Memory B cell (primary cell): Measurements from ENCODE around the gene FOXE3.
"Not testable (repeated sequence)": the region's sequence is repeated elsewhere in the genome, so short reads cannot be mapped to it uniquely, and the experiment has no call there.

Experiments
- ATAC-seq: fragments of 150-1000 bp; cut with Tn5 transposase; 2 replicates; pipeline ENCODE4 v1.10.0; 2021; ENCODE audit warnings: low read depth, mild to moderate bottlenecking, moderate library complexity
- DNase-seq, 2 donors: peaks; one replicate each; pipeline ENCODE4 v3.0.0; 2022; ENCODE audit warnings: low spot score in 2 of 2
- H3K27ac Mint-ChIP-seq: one replicate; pipeline ENCODE4 v1.8.0; 2022; ENCODE audit warnings: mild to moderate bottlenecking, moderate library complexity, mixed read lengths
- H3K27me3 Mint-ChIP-seq: one replicate; pipeline ENCODE4 v1.8.0; 2022; ENCODE audit warnings: mixed read lengths
- H3K36me3 Mint-ChIP-seq: one replicate; pipeline ENCODE4 v1.8.0; 2022; ENCODE audit warnings: mild to moderate bottlenecking, mixed read lengths
- H3K4me1 Mint-ChIP-seq: one replicate; pipeline ENCODE4 v1.8.0; 2022; ENCODE audit warnings: mixed read lengths
- H3K4me3 Mint-ChIP-seq: one replicate; pipeline ENCODE4 v1.8.0; 2022; ENCODE audit warnings: mild to moderate bottlenecking, moderate library complexity, mixed read lengths
- H3K9me3 Mint-ChIP-seq: one replicate; pipeline ENCODE4 v1.8.0; 2022; ENCODE audit warnings: mixed read lengths

FOXE3 gene

DNA sequence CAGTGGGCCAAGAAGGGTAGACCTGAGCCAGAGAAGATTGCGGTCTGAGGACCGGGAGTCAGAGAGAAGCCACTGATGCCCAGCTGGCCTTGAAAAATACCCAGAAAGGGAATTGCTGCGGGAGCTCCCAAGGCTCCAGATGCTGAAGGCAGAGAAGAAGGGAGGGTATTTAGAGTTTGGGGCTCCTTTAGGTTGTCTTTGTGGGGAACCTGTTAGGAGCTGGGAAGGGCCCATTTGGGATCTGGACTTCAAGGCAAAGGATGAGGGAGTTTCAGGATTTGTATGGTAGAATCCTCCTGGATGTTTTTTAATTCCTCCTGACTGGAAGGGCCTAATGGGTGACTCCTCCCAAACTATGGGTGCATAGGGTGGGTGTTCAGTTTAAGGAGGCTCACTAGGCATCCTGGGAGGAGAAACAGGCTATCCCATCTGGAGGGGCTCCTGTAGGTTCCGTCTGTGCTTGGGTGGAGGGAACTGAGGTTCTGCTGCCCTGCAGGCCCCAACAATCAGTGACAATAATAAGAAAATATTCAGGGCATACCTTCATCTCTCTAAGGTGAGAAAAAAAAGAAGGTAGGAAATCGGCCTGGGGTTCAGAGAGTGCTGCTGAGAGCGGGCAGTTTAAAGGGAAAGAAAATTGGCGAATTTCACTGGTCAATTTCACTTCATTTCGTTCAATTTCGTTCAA, 26.9 kb downstream of the FOXE3 start:
- H3K9me3 Mint-ChIP-seq, result no peaks in the 10 kb centered on the region
- no peaks in the 10 kb centered on the region for H3K4me1 Mint-ChIP-seq
- no peak overlapping the region for H3K27ac Mint-ChIP-seq
- H3K4me3 Mint-ChIP-seq, result no peak overlapping the region
- DNase-seq (no peak), ATAC-seq (no peak)
- H3K36me3 Mint-ChIP-seq, result no peaks in the 10 kb centered on the region
- H3K27me3 Mint-ChIP-seq, result peaks cover 13% of the 10 kb centered on the region

DNA sequence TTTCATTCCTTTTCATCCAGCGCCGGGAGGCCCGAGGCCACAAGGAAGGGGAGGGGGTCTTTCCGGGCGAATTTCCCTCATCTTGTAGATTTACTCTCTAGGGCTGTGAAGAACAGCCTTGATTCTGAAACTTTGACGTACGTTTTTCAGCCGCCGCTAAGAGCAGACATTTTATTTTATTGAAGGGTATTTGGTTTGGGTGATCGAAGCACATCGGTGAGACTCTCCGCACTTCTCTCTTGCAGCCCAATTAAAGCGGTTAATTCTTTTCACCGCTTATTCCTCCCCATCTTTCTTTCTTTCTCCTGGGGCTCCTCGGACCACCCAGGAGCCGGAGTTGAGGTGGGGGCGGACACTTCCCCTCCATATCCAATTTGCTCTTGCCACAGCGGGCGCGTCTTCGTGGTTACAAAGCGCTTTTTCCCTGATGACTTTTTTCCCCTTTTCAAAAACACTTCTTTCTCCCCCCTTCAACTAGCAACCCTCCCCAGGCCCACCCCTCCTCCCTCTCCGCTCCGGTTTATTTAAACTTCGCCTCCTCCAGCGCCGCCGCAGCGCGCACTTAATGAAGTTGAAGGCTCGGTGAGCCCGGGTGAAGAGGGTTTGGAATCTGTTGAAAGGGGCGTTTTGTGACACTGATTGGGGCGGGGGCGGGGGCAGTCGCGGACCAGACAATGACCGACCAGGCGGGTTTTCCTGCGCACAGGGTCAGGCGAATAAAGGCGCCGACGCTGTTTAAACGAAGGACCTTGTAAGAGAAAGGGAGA, 27.6 kb downstream of the FOXE3 start:
- DNase-seq (no peak), ATAC-seq (no peak)
- H3K4me3 Mint-ChIP-seq, result no peak overlapping the region
- H3K36me3 Mint-ChIP-seq, result no peaks in the 10 kb centered on the region
- peak overlapping the region; percentile 51 for H3K27ac Mint-ChIP-seq
- H3K9me3 Mint-ChIP-seq, result no peaks in the 10 kb centered on the region
- H3K4me1 Mint-ChIP-seq, result no peaks in the 10 kb centered on the region
- H3K27me3 Mint-ChIP-seq, result peaks cover 13% of the 10 kb centered on the region

DNA sequence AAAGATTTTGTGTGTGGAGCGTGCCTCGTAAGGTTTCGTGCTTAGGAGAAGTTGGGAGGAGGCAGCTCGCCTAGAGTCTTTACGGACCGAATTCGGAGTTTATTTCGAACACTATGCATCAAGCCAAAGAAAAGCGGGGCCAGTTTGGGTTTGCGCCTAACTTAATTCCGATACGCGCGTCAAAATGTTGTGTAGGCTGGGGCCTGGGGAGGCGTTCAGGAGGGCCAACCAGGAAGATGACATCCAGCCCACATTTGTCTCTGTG, 28.1 kb downstream of the FOXE3 start:
- Mint-ChIP-seq H3K4me1 (no peaks in the 10 kb centered on the region), H3K4me3 (no peak overlapping the region), H3K36me3 (no peaks in the 10 kb centered on the region), H3K9me3 (no peaks in the 10 kb centered on the region), H3K27me3 (peaks cover 13% of the 10 kb centered on the region), H3K27ac (peak overlapping the region; percentile 51)
- ATAC-seq (no peak), DNase-seq (no peak)

DNA sequence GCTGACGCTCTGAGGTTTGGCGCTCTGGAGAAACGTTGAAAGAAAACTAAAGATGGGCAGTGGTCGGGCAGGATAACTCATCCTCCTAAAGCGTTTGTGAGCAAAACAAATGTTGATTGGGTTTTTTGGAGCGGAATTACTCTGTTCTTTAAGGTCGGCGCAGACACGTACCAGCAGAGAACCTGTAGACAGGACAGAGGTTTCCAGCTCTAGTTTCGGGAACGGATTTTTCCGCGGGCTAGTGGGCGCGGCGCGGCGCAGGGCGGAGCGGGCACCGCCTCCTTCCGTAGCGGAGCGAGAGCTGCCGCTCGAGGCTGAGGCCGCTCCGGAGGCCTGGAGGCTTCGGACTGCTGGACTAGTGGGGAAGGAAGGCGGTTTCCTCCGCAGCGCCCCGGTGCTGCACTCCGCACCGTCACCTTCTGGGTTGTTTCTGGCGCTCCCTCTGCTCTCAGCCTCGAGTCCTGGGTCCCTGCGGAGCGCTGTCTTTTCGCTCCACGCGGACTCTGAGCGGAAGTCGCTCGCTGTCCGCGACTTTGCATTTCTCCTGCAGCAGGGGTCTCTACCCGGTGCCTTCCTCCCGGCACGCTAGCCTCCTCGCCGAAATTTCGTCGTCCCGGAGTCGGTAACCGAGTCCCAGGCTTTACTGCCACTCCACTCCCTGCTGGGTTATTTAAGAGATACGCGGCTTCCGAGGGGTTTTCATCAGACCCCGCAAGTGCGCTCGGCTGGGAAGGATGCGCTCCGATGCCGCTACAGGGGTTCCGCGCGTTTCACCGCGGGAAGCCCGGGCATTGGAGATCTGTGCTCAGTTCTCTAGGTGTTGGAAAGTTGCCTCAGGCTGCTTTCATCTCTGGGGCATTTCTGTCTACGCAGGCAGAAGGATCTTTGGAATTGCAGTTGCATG, 28.7 kb downstream of the FOXE3 start:
- DNase-seq (no peak), ATAC-seq (no peak)
- no peaks in the 10 kb centered on the region for H3K4me1 Mint-ChIP-seq

DNA sequence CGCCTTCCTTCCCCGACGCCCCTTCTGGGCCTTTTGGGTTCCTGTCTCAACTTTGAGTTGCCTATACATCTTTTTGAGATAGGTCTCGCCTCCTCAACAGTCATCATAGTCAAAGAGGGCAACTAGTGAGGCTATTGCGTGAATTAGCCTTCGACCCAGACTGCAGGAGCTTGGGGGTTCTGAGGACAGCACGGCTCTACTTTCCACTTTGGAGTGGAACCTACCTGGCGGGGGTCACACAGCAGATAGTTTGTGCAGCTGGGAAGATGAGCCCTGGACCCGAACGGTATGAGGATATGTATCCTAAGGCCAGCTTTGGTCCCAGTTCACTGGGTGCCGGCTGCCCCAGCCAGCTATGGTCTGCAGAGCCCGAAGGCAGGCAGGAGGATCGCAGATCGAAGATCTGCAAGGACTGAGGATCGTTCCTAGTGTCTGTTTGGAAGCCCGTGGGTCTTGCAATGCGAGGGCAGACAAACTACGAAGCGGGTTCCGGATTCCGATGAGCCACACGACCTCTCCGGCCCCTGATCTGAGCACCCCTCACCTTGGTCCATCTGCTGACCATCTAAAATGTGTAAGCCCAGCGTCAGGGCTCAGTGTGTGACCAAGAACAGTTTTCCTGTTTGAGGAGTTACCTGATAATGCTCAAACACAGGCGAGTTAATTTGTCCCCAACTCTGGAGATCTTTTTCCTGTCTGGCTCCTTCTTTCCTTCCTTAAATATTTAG, 29.9 kb downstream of the FOXE3 start:
- Mint-ChIP-seq H3K4me1 (no peaks in the 10 kb centered on the region), H3K27ac (no peak overlapping the region), H3K27me3 (peaks cover 18% of the 10 kb centered on the region), H3K4me3 (no peak overlapping the region), H3K9me3 (no peaks in the 10 kb centered on the region), H3K36me3 (no peaks in the 10 kb centered on the region)
- DNase-seq, result no peak
- no peak for ATAC-seq

More for the DNA sequence above, 28.7 kb downstream of the FOXE3 start:
- H3K36me3 Mint-ChIP-seq, result no peaks in the 10 kb centered on the region
- H3K27ac Mint-ChIP-seq, result peak overlapping the region; percentile 51
- no peaks in the 10 kb centered on the region for H3K9me3 Mint-ChIP-seq
- peak overlapping the region; percentile 18 for H3K4me3 Mint-ChIP-seq
- peaks cover 13% of the 10 kb centered on the region for H3K27me3 Mint-ChIP-seq

DNA sequence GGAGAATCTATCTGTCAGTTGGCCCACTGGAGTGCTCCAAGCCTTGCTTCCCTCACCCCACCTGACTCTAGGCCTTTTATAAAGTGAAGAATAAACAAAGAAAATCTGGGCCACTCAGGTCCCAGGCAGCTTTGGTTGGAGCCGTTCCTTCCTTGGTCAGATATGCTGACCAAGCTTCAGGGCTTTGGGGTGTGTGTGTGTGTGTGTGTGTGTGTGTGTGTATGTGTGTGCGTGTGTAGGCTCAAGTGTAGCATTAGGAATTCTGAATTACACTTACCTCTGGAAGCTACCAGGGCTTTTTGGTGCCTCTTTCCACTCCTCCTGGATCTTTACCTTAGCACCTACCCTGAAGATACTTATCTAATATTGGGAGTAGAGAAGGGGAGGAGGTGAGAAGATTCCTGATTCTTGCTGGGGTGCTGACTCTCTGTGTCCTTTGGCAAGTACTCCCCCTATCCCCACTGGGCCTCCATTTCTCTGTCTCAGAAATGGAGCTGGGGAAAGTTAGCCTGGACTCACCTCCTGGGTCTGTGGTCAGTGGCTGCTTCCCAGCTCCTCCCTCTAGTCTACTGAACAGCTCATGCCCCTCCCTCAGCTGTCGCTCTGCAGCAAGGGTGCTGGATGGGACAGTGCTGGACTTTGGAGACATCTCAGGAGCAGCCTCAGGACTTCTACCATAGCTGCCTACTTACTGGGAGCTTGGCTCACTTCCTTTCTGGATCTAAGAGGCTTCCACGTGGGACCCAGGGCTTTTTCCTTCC, 32.6 kb downstream of the FOXE3 start:
- H3K27ac Mint-ChIP-seq, result no peak overlapping the region
- no peak overlapping the region for H3K4me3 Mint-ChIP-seq
- DNase-seq, result no peak
- no peaks in the 10 kb centered on the region for H3K9me3 Mint-ChIP-seq
- no peak for ATAC-seq
- H3K4me1 Mint-ChIP-seq, result no peaks in the 10 kb centered on the region
- H3K27me3 Mint-ChIP-seq, result peaks cover 26% of the 10 kb centered on the region
- H3K36me3 Mint-ChIP-seq, result no peaks in the 10 kb centered on the region

DNA sequence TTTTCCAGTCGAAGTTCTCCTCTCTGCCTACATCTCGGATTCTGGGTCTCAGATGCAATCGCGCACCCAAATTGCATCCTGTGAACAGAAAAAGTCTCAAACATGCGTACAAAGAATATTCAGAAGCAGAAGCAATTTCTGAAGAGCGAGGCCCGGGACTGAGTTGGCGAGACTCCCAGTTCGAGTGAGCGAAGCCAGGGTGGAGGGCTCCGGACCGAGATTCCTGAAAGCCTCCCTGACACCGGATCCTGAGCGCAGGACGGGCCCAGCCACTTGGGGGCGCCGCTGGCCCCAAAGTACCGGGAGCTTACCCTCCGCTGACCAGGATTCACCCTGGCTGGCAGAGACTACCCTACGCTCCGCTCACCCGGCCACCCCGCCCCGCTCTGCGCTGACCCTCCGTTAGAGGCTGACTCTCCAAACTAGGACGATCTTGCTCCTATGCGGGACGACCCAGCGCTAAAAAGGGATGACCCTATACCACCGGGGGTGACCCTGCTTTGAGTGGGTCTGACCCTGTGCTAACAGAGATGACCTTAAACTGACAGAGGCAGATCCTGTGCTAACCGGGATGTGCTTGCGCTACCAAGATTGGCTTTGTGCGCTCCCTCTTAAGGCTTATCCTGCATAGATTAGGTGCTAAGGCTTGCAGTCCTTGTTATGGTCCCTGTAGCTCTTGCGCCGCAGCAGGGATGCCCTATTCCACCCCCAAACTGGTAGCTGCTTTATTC, 33.9 kb downstream of the FOXE3 start:
- Mint-ChIP-seq H3K27ac (no peak overlapping the region), H3K27me3 (peaks cover 22% of the 10 kb centered on the region), H3K36me3 (no peaks in the 10 kb centered on the region), H3K9me3 (no peaks in the 10 kb centered on the region), H3K4me3 (no peak overlapping the region), H3K4me1 (no peaks in the 10 kb centered on the region)
- ATAC-seq (no peak), DNase-seq (no peak)

DNA sequence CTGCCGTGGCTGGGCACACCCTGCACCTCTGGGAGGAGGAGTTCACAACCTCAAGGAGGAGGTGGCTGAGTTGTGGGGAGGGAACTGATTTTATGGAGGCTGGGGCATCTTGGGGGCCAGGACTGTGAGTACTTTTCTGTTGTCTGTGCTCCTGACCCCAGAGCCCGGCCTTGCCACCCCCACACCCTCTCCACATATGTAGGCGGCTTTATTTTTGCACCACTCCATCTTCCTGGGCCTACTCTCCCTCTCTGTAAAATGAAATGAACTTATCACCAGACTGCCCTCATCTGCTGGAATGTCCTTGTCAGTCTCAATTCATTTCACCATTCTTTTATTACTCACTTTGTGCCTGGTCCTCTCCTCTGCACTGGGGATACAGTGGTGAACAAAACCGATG, 34.5 kb downstream of the FOXE3 start:
- Mint-ChIP-seq H3K9me3 (no peaks in the 10 kb centered on the region), H3K36me3 (no peaks in the 10 kb centered on the region), H3K4me1 (no peaks in the 10 kb centered on the region), H3K27me3 (peaks cover 26% of the 10 kb centered on the region), H3K27ac (no peak overlapping the region), H3K4me3 (no peak overlapping the region)
- no peak for ATAC-seq
- DNase-seq, result no peak

DNA sequence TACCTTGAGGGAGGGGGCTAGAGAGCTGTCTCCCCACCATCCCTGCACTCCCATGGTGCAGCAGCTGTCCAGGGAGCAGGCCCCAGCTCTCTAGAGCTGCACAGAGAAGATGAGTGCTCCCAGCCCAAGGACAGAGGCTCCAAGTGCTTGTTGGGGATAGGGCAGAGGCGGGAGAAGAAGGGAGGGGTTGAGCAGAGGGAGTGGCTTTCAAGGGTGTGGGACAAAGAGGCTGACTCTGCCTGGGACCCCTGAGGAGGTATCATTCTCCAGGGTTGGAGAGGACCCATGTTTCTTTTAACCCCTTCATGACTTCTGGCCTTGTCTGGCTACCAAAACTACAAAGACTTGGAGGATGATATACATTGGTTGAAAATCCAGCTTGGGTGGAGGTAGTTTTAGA, 36.3 kb downstream of the FOXE3 start:
- H3K9me3 Mint-ChIP-seq, result peaks cover 1% of the 10 kb centered on the region
- no peak overlapping the region for H3K27ac Mint-ChIP-seq
- H3K36me3 Mint-ChIP-seq, result no peaks in the 10 kb centered on the region
- DNase-seq (no peak), ATAC-seq (no peak)
- H3K4me1 Mint-ChIP-seq, result no peaks in the 10 kb centered on the region
- H3K4me3 Mint-ChIP-seq, result no peak overlapping the region
- H3K27me3 Mint-ChIP-seq, result peaks cover 18% of the 10 kb centered on the region

DNA sequence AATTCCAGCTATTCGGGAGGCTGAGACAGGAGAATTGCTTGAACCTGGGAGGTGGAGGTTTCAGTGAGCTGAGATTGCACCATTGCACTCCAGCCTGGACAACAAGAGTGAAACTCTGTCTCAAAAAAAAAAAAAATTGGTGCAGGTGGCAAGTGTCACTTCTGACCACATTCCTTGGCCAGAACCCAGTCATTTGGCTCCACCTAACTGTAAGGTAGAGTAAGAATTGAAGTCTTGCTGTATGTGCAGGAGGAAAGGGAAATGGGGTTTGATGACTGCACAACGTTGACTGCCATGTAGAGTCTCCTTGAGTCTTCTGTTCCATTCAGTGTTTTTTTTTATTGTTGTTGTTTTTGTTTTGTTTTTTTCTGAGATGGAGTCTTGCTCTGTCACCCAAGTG, 37.8 kb downstream of the FOXE3 start:
- peaks cover 27% of the 10 kb centered on the region for H3K27me3 Mint-ChIP-seq
- not testable (repeated sequence) for H3K9me3 Mint-ChIP-seq, H3K27ac Mint-ChIP-seq

DNA sequence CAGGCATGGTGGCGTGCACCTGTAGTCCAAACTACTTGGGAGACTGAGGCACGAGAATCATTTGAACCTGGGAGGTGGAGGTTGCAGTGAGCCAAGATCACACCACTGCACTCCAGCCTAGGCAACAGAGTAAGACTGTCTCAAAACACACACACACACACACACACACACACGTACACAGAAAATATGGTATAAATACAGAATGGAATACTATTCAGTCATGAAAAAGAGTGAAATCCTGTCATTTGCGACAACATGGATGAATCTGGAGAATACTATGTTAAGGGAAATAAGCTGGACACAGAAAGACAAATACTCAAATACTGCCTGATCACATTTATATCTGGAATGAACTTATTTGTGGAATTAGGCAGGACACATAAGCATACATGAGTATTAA, 40.2 kb downstream of the FOXE3 start:
- no peaks in the 10 kb centered on the region for H3K36me3 Mint-ChIP-seq
- ATAC-seq (no peak), DNase-seq (no peak)
- peaks cover 3% of the 10 kb centered on the region for H3K4me1 Mint-ChIP-seq
- H3K27me3 Mint-ChIP-seq, result peaks cover 31% of the 10 kb centered on the region
- no peak overlapping the region for H3K27ac Mint-ChIP-seq
- H3K4me3 Mint-ChIP-seq, result no peak overlapping the region
- H3K9me3 Mint-ChIP-seq, result peaks cover 1% of the 10 kb centered on the region

More for the DNA sequence above, 37.8 kb downstream of the FOXE3 start:
- H3K36me3 Mint-ChIP-seq, ATAC-seq, H3K4me1 Mint-ChIP-seq, H3K4me3 Mint-ChIP-seq, DNase-seq: not testable (repeated sequence)

DNA sequence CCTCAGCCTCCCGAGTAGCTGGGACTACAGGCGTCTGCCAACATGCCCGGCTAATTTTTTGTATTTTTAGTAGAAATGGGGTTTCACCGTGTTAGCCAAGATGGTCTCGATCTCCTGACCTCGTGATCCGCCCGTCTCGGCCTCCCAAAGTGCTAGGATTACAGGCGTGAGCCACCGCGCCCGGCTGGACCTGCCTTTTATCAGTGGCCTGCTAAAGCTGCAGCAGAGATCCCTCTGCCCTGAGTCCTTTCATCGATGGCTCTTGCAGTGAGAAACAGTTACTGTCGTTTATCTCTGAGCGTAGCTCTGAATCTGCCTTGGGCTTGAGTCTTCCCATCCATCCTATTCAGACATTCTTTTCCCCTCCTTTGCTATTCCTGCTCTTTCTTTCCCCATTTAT, 41.5 kb downstream of the FOXE3 start:
- H3K4me3 Mint-ChIP-seq, H3K27ac Mint-ChIP-seq, ATAC-seq, H3K4me1 Mint-ChIP-seq, H3K36me3 Mint-ChIP-seq, H3K9me3 Mint-ChIP-seq, DNase-seq: not testable (repeated sequence)
- H3K27me3 Mint-ChIP-seq, result peaks cover 33% of the 10 kb centered on the region
